ENCODE measurements around the gene SLC5A4.
"Not testable (repeated sequence)": the region's sequence is repeated elsewhere in the genome, so short reads cannot be mapped to it uniquely, and the experiment has no call there.

SLC5A4 gene

DNA sequence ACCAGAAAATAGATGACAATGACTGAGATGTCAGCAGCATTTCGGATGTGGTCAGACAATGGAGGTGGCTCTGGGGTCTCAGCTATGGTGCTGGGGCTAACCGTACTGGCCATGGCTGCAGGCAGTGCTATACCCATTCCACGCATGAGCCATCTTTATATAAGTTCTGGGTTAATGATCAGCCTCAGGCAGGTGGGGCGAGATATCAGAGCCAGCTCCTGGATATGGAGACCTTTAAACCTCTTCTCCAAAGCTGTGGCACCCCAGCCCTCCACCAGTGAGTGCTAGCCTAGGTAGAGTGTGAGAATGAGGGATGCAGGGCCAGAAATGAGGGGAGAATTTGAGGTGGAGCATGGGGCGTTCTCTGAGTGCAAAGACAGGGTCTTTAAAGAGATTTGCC, at the start of gene SLC5A4:
SLC5A4 (minus strand) TSS at position 131 of the 400 bp plus-strand sequence; CDS start at position 113, 18 bp downstream.
- H3K4me1 ChIP-seq (ENCODE audit: control insufficient read depth, insufficient read depth, low read length): no peaks in the 10 kb centered on the region
- H3K9me3 ChIP-seq (ENCODE audit: control insufficient read depth, insufficient read depth, low read length): no peaks in the 10 kb centered on the region
- H3K4me3 ChIP-seq (ENCODE audit: low read depth, low read length): no peak within 1 kb of the TSS
- H3K27me3 ChIP-seq (ENCODE audit: control insufficient read depth, insufficient read depth, low read length): no peaks in the 10 kb centered on the region
- H3K9ac ChIP-seq (ENCODE audit: low read depth, low read length): no peak within 1 kb of the TSS
- H3K36me3 ChIP-seq (ENCODE audit: control insufficient read depth, insufficient read depth, low read length): no peaks in the 10 kb centered on the region

DNA sequence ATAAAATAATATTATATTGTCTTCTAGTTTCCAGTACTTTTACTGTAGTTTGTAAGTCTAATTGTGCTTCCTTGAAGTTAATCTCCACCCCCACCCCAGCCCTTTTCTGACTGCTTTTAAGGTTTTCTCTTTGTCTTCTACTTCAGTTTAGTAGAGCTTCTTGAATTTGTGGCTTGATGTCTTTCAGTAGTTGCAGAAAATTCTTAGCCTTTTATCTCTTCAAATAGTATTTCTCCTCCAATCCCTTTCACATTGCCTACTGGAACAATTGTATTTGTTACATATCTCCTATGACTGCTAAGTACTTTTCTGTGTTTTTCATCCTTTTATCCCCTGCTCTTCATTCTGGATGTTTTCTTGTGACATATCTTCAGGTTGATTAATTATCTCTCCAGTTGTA, 38.8 kb upstream of the SLC5A4 start:
- not testable (repeated sequence) for H3K9me3 ChIP-seq (ENCODE audit: control insufficient read depth, insufficient read depth, low read length); H3K36me3 ChIP-seq (ENCODE audit: control insufficient read depth, insufficient read depth, low read length); H3K4me1 ChIP-seq (ENCODE audit: control insufficient read depth, insufficient read depth, low read length); H3K9ac ChIP-seq (ENCODE audit: low read depth, low read length); H3K4me3 ChIP-seq (ENCODE audit: low read depth, low read length); H3K27me3 ChIP-seq (ENCODE audit: control insufficient read depth, insufficient read depth, low read length)

DNA sequence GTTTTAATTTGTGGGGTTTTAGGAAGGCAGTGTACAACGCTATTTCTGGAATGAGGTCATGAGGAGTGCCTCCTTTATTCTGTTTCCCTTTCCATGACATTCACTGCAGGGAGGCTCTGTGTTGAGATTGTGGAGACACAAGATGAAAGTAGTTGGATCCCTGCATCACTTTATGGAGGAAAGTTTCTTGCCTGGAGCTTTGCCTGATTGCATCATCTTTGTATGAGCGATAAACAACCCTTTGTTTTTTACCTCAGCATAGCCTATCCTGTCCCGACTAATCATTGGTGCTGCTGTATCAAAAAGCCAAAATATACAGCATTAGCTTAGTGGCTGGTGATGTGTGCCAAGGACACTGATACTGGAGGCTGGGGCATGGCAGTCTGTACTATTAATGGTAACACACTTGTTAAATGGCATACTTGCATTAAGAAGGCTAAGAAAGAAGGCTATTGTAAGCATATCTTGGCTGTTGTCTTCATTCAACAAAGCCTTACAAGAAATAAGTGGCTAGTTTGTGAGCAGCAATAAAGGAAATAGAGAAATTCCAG, 31.2 kb upstream of the SLC5A4 start:
- no peaks in the 10 kb centered on the region for H3K9me3 ChIP-seq (ENCODE audit: control insufficient read depth, insufficient read depth, low read length)
- no peaks in the 10 kb centered on the region for H3K36me3 ChIP-seq (ENCODE audit: control insufficient read depth, insufficient read depth, low read length)
- no peaks in the 10 kb centered on the region for H3K4me1 ChIP-seq (ENCODE audit: control insufficient read depth, insufficient read depth, low read length)
- H3K4me3 ChIP-seq (ENCODE audit: low read depth, low read length): no peak overlapping the region
- H3K9ac ChIP-seq (ENCODE audit: low read depth, low read length): no peak overlapping the region
- H3K27me3 ChIP-seq (ENCODE audit: control insufficient read depth, insufficient read depth, low read length): no peaks in the 10 kb centered on the region

DNA sequence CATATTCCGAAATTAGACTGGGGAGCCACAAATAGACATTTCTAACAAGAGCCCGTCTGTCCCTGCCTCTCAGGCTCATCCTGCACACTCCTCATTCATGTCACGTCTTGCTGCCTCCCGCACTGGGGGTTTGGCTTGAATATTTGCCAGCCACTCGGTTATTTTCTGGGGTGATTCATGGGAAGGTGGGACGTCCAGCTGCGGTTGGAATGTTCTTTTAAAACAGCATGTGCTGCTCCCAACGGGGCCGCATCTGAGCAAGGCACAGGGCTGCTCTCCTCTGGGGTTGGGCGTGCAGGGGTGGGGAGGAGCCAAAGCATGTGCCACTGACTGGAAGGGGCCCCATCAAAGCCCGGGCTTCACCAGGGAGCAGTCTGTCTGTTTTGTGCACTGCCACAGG, 25.9 kb upstream of the SLC5A4 start:
- no peaks in the 10 kb centered on the region for H3K27me3 ChIP-seq (ENCODE audit: control insufficient read depth, insufficient read depth, low read length)

DNA sequence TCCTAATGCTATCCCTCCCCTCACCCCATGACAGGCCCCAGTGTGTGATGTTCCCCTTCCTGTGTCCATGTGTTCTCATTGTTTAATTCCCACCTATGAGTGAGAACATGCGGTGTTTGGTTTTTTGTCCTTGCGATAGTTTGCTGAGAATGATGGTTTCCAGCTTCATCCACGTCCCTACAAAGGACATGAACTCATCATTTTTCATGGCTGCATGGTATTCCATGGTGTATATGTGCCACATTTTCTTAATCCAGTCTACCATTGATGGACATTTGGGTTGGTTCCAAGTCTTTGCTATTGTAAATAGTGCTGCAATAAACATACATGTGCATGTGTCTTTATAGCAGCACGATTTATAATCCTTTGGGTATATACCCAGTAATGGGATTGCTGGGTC, 20.2 kb upstream of the SLC5A4 start:
- not testable (repeated sequence) for H3K4me3 ChIP-seq (ENCODE audit: low read depth, low read length); H3K9me3 ChIP-seq (ENCODE audit: control insufficient read depth, insufficient read depth, low read length); H3K27me3 ChIP-seq (ENCODE audit: control insufficient read depth, insufficient read depth, low read length); H3K36me3 ChIP-seq (ENCODE audit: control insufficient read depth, insufficient read depth, low read length); H3K9ac ChIP-seq (ENCODE audit: low read depth, low read length); H3K4me1 ChIP-seq (ENCODE audit: control insufficient read depth, insufficient read depth, low read length)

More for the DNA sequence above, 25.9 kb upstream of the SLC5A4 start:
- H3K9me3 ChIP-seq (ENCODE audit: control insufficient read depth, insufficient read depth, low read length): no peaks in the 10 kb centered on the region
- no peak overlapping the region for H3K9ac ChIP-seq (ENCODE audit: low read depth, low read length)
- no peaks in the 10 kb centered on the region for H3K36me3 ChIP-seq (ENCODE audit: control insufficient read depth, insufficient read depth, low read length)
- H3K4me3 ChIP-seq (ENCODE audit: low read depth, low read length): no peak overlapping the region
- H3K4me1 ChIP-seq (ENCODE audit: control insufficient read depth, insufficient read depth, low read length): no peaks in the 10 kb centered on the region

DNA sequence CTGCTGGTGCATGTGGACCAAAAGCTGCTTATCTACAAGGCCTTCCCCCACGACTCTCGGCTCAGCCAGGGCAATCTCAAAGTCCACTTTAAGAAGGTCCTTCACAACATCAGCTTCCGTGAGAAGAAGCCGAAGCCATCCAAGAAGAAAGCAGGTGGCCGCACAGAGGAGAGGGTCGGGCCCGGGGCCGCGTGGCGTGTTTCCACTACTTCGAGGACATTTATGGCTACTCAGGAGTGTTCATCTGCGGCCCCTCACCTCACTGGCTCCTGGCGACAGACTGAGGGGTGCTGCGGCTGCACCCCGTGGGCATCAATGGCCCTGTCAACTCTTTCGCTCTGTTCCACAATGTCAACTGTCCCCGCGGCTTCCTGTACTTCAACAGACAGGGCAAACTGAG, 16.2 kb upstream of the SLC5A4 start:
- Histone ChIP-seq H3K36me3 (ENCODE audit: control insufficient read depth, insufficient read depth, low read length) (peaks cover 4% of the 10 kb centered on the region), H3K4me1 (ENCODE audit: control insufficient read depth, insufficient read depth, low read length) (no peaks in the 10 kb centered on the region), H3K9ac (ENCODE audit: low read depth, low read length) (no peak overlapping the region), H3K4me3 (ENCODE audit: low read depth, low read length) (no peak overlapping the region), H3K9me3 (ENCODE audit: control insufficient read depth, insufficient read depth, low read length) (no peaks in the 10 kb centered on the region), H3K27me3 (ENCODE audit: control insufficient read depth, insufficient read depth, low read length) (no peaks in the 10 kb centered on the region)

DNA sequence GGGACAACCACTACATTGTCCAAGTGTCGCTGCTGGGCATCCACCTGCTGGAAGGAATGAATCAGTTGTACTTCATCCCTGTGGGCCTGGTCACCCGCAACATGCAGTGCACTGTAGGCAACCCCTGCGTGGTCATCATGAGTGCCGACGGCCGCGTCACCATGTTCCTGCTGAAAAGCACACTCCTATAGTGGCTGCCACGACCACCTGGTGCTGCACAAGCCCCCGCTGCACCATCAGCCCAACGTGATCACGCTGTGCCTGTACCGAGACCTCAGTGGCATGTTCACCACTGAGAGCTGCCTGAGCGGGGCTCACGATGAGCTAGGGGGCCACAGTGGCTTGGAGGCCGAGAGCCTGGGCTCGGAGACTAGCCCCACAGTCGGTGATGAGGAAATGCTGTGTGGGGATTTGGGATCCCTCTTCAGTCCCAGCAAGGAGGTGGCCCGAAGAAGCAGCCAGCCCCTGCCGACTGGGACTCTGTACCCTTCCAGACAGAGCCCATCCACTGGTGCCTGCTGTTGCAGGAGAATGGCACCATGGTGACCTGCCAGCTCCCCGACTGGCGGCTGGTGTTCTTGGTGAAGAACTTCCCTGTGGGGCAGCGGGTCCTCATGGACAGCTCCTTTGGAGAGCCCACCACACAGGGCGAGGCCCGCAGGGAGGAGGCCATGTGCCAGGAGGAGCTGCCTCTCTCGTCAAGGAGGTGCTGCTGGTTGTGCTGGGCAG, 15.7 kb upstream of the SLC5A4 start:
- Histone ChIP-seq H3K4me1 (ENCODE audit: control insufficient read depth, insufficient read depth, low read length) (no peaks in the 10 kb centered on the region), H3K9ac (ENCODE audit: low read depth, low read length) (no peak overlapping the region), H3K36me3 (ENCODE audit: control insufficient read depth, insufficient read depth, low read length) (peaks cover 4% of the 10 kb centered on the region), H3K4me3 (ENCODE audit: low read depth, low read length) (no peak overlapping the region), H3K27me3 (ENCODE audit: control insufficient read depth, insufficient read depth, low read length) (no peaks in the 10 kb centered on the region), H3K9me3 (ENCODE audit: control insufficient read depth, insufficient read depth, low read length) (no peaks in the 10 kb centered on the region)

DNA sequence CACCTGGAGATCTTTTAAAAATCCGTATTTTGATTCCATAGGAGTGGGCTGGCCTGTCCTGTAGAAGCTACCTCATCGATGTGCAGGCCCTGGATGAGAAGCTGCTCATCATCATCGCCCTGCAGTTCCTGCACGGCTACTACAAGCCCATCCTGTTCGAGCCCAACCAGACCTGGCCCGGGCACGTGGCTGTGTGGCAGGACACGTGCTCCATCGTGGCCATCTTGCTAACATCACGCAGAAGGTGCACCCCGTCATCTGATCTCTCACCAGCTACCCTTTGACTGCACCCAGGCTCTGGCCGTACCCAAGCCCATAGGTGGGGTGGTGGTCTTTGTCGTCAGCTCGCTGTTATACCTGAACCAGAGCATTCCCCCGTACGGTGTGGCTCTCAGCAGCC, 14.2 kb upstream of the SLC5A4 start:
- no peaks in the 10 kb centered on the region for H3K27me3 ChIP-seq (ENCODE audit: control insufficient read depth, insufficient read depth, low read length)
- no peaks in the 10 kb centered on the region for H3K4me1 ChIP-seq (ENCODE audit: control insufficient read depth, insufficient read depth, low read length)
- no peak overlapping the region for H3K9ac ChIP-seq (ENCODE audit: low read depth, low read length)
- H3K4me3 ChIP-seq (ENCODE audit: low read depth, low read length): no peak overlapping the region
- peaks cover 4% of the 10 kb centered on the region for H3K36me3 ChIP-seq (ENCODE audit: control insufficient read depth, insufficient read depth, low read length)
- no peaks in the 10 kb centered on the region for H3K9me3 ChIP-seq (ENCODE audit: control insufficient read depth, insufficient read depth, low read length)

DNA sequence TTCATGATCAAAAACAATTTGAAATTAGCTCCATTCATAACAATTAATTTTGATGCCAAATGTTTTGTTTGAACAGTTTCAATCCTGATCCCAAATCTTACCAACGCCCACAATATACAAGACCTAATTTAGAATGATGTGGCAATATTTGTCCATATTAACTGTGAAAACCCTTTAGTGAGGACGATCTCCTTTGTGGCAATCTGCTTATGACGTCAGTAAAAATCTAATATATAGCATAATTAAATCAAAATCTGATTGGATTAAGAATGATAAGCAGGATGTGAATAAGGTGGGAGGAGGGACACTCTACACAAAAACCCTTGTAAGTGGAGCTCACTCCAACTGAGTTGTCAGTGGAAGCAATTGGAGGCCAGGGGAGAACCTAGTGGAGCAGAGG, 11.9 kb upstream of the SLC5A4 start:
- Histone ChIP-seq H3K4me3 (ENCODE audit: low read depth, low read length) (no peak overlapping the region), H3K36me3 (ENCODE audit: control insufficient read depth, insufficient read depth, low read length) (peaks cover 4% of the 10 kb centered on the region), H3K9ac (ENCODE audit: low read depth, low read length) (no peak overlapping the region), H3K4me1 (ENCODE audit: control insufficient read depth, insufficient read depth, low read length) (no peaks in the 10 kb centered on the region), H3K27me3 (ENCODE audit: control insufficient read depth, insufficient read depth, low read length) (no peaks in the 10 kb centered on the region), H3K9me3 (ENCODE audit: control insufficient read depth, insufficient read depth, low read length) (no peaks in the 10 kb centered on the region)

DNA sequence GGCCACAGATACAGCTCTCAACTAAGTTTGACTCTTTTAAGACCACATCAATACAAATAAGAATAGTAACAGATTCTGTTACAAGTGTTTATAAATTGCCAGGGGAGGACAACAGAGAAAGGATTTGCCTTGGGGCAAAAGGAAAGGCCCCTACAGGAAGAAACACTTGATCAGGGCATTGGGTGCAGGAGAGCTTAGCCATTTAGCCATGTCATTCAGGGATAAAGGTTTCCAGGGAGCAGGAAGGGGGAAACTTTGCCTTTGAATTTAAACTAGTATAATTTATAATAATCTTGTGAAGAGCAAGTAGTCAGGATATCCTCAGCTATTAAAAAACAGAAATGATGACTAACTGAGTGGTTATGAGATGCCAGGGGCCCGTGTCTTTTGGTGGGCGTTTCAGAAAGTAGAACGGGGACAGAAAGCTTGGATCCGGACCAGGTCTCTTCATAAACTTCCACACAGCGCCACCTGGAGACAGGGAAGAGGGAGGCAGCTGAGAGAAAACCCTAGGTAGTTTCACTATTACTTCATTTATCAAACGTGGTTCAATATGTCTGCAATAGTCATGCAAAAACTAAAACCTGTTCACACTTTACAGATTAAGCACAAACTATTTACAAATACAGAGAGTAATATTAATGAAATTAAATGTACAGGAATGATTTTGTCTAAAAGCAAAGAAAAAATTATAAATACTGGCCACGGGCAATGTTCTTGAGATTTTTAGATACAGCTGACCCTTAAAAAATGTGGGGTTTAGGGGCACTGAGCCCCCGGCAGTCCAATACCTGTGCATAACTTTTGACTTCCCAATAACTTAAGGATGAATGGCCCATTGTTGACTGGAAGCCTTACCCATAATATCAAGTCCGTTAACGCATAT, 11.0 kb upstream of the SLC5A4 start:
- H3K4me3 ChIP-seq (ENCODE audit: low read depth, low read length): no peak overlapping the region

DNA sequence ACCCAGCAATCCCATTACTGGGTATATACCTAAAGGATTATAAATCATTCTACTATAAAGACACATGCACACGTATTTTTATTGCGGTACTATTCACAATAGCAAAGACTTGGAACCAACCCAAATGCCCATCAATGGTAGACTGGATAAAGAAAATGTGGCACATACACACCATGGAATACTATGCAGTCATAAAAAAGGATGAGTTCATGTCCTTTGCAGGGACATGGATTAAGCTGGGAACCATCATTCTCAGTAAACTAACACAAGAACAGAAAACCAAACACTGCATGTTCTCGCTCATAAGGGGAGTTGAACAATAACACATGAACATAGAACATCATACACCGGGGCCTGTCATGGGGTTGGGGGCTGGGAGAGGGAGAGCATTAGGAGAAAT, 8.5 kb upstream of the SLC5A4 start:
- not testable (repeated sequence) for H3K27me3 ChIP-seq (ENCODE audit: control insufficient read depth, insufficient read depth, low read length); H3K36me3 ChIP-seq (ENCODE audit: control insufficient read depth, insufficient read depth, low read length)

More for the DNA sequence above, 11.0 kb upstream of the SLC5A4 start:
- H3K9me3 ChIP-seq (ENCODE audit: control insufficient read depth, insufficient read depth, low read length): no peaks in the 10 kb centered on the region
- H3K36me3 ChIP-seq (ENCODE audit: control insufficient read depth, insufficient read depth, low read length): peaks cover 4% of the 10 kb centered on the region
- no peaks in the 10 kb centered on the region for H3K4me1 ChIP-seq (ENCODE audit: control insufficient read depth, insufficient read depth, low read length)
- no peak overlapping the region for H3K9ac ChIP-seq (ENCODE audit: low read depth, low read length)
- H3K27me3 ChIP-seq (ENCODE audit: control insufficient read depth, insufficient read depth, low read length): no peaks in the 10 kb centered on the region

DNA sequence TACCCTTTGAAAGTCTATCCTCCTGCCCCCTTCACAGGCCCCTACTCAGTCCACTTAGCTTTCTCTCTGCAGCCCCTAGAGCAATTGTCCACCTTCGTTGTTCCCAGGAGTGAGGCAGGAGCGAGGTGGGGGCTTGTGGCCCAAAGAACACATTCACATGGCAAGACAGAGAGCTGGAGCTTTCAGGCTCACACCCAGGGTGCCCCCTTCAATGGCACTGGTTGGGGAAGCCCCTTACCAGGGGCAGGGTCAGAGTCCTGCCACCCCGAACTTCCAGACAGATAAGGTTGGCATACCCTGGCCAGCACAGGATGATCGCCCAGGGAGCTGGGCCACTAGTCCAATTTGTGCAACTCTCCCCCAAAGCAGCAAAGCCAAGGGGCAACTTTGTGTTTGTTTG, 6.2 kb upstream of the SLC5A4 start:
- Histone ChIP-seq H3K4me3 (ENCODE audit: low read depth, low read length) (no peak overlapping the region), H3K4me1 (ENCODE audit: control insufficient read depth, insufficient read depth, low read length) (no peaks in the 10 kb centered on the region), H3K27me3 (ENCODE audit: control insufficient read depth, insufficient read depth, low read length) (no peaks in the 10 kb centered on the region), H3K9ac (ENCODE audit: low read depth, low read length) (no peak overlapping the region), H3K9me3 (ENCODE audit: control insufficient read depth, insufficient read depth, low read length) (no peaks in the 10 kb centered on the region), H3K36me3 (ENCODE audit: control insufficient read depth, insufficient read depth, low read length) (no peaks in the 10 kb centered on the region)

More for the DNA sequence above, 8.5 kb upstream of the SLC5A4 start:
- not testable (repeated sequence) for H3K4me3 ChIP-seq (ENCODE audit: low read depth, low read length); H3K9ac ChIP-seq (ENCODE audit: low read depth, low read length); H3K9me3 ChIP-seq (ENCODE audit: control insufficient read depth, insufficient read depth, low read length); H3K4me1 ChIP-seq (ENCODE audit: control insufficient read depth, insufficient read depth, low read length)
